ENCODE measurements around the gene MEIOB. TPM values are rescaled to one million over a fixed set of nuclear protein-coding genes. Genes with fewer than 3 reads are reported as not detected.

The MEIOB gene
- total RNA-seq, 2 donors from 2014 or later, result 0.53 to 0.94 TPM

DNA sequence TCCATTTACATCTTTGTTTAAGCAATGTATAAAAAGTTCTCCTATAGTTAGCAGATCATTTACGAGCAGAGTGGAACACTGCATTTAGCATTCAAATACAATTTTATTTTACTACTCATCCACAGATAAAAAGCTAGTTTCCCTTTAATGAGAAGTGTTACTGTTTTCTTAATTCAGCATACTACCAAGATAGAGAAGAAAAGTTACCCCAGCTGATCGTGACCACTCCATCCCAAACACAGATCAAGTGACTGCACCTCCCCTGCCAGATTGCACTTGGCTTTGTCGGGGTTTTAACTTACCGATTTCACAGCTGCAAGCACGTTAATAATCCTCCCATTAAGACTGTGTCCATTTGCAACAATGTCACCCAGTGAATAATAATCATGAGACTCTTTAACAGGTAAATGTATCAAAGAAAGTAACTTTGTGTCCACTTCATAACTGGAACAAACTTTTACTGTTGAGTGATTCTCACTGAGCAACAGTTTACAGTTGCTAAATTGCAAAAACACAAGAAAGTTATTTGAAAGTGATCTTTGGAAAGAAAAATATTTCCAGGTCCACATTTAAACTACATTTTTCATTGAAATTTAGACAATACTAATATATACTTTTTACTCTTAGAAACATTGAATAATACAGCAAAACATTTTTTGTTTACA is 14.4 kb downstream of the MEIOB start:
- Mint-ChIP-seq H3K27me3 (ENCODE audit: low read depth) (peaks cover 12% of the 10 kb centered on the region), H3K9me3 (no peaks in the 10 kb centered on the region), H3K27ac (no peak overlapping the region), H3K4me1 (ENCODE audit: low read depth) (peaks cover 26% of the 10 kb centered on the region), H3K4me3 (no peak overlapping the region), H3K36me3 (ENCODE audit: insufficient read depth in 2 of 2) (no peaks in the 10 kb centered on the region)
- ATAC-seq (replicated peaks in 1 of 2) (no peak), DNase-seq (no peak)

DNA sequence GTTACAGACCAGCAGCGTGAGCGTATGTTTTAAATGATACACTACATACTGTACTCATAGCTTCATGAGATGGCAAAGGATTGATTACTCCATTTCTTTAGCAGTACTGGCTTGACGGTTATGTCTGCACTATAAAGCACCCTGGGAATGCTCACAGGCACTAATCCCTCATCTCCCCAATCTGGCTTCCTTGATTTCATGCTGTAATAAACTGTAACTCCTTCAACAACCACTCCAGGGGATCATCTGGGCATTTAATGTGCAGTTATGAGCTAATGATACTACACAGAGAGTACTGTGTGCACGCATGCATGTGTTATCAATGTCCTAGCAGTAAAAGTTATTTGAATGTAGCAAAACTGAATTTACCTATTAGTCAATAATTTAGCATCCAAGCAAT is 20.2 kb downstream of the MEIOB start:
- ATAC-seq (replicated peaks in 1 of 2) (no peak), DNase-seq (no peak)
- H3K27me3 Mint-ChIP-seq (ENCODE audit: low read depth), result no peaks in the 10 kb centered on the region
- H3K4me3 Mint-ChIP-seq, result no peak overlapping the region
- no peak overlapping the region for H3K27ac Mint-ChIP-seq
- no peaks in the 10 kb centered on the region for H3K9me3 Mint-ChIP-seq
- peaks cover 20% of the 10 kb centered on the region for H3K4me1 Mint-ChIP-seq (ENCODE audit: low read depth)
- no peaks in the 10 kb centered on the region for H3K36me3 Mint-ChIP-seq (ENCODE audit: insufficient read depth in 2 of 2)

DNA sequence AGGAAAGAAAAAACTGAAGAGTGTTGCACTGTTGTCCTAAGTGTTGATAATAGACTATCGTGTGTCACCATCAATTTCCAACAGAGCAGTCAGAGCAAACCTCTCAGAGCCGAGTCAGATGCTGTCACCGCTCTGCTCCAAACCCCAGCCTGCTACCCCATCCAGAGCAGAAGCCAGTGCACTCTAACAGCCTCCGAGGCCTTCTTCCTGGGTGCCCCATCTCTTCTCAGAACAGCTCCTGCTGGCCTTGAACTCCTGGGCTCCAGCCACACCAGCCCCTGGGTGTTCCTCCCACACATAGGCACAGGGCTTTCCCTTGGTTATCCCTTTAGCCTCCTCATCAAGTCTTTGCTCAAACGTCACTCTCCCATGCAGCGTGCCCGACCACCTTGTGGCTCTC is 21.0 kb downstream of the MEIOB start:
- Mint-ChIP-seq H3K36me3 (ENCODE audit: insufficient read depth in 2 of 2) (no peaks in the 10 kb centered on the region), H3K4me3 (no peak overlapping the region), H3K4me1 (ENCODE audit: low read depth) (peaks cover 19% of the 10 kb centered on the region), H3K27ac (no peak overlapping the region), H3K9me3 (no peaks in the 10 kb centered on the region), H3K27me3 (ENCODE audit: low read depth) (no peaks in the 10 kb centered on the region)
- DNase-seq, result no peak
- ATAC-seq (replicated peaks in 1 of 2), result no peak

DNA sequence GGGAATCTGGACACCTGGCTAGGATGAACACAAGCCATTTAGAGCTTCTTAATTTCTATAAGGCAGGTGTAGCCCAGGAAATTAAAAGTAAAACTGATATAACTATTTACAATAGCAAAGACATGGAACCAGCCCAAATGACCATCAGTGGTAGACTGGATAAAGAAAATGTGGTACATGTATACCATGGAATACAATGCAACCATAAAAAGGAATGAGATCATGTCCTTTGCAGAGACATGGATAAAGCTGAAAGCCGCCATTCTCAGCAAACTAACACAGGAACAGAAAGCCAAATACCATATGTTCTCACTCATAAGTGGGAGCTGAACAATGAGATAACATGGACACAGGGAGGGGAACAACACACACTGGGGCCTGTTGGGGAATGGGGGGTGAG is 25.5 kb downstream of the MEIOB start:
- no peak for ATAC-seq (replicated peaks in 1 of 2)
- Mint-ChIP-seq H3K4me1 (ENCODE audit: low read depth) (no peaks in the 10 kb centered on the region), H3K9me3 (no peaks in the 10 kb centered on the region), H3K27ac (no peak overlapping the region), H3K36me3 (ENCODE audit: insufficient read depth in 2 of 2) (no peaks in the 10 kb centered on the region), H3K4me3 (no peak overlapping the region), H3K27me3 (ENCODE audit: low read depth) (no peaks in the 10 kb centered on the region)
- no peak for DNase-seq

DNA sequence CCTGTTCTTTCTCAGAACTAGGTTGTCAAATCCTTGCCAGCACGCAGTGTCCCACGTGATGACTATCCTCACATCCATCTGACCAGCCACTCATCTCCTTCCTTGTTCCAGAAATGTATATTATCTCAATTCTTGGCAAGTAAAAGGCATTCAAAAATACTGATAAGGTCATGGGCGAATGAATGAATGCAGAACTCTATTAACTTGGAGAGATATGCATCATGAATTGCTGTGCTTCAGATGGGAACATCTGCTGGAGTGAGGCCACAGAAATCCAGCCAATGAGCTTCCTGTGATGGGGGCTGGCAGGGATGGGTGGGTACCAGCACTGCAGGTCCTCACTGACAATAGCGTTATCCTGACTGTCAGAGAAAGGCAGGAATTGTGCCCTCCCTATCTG is 26.0 kb downstream of the MEIOB start:
- H3K9me3 Mint-ChIP-seq, result no peaks in the 10 kb centered on the region
- no peaks in the 10 kb centered on the region for H3K27me3 Mint-ChIP-seq (ENCODE audit: low read depth)
- H3K27ac Mint-ChIP-seq, result no peak overlapping the region
- no peak for ATAC-seq (replicated peaks in 1 of 2)
- H3K36me3 Mint-ChIP-seq (ENCODE audit: insufficient read depth in 2 of 2), result no peaks in the 10 kb centered on the region
- H3K4me3 Mint-ChIP-seq, result no peak overlapping the region
- DNase-seq, result no peak
- no peaks in the 10 kb centered on the region for H3K4me1 Mint-ChIP-seq (ENCODE audit: low read depth)

DNA sequence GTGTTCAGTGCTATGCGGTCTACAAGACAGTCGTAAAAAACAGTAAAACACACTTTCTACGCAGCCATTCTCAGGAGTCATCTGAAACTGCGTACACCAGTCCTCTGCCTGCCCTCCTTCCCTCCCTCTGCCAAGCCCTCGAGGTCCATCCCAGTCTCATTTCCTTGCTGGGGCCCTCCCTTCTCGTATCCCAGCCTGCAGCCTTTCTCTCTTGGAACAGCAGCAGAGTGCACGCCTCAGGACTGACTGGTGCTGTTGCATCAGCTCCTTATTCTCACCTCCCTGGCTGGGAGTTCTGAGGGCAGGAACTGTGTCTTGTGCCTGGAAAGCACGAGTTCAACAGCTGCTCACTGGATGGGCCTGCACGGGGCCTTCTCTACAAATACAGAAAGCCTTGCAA is 32.4 kb downstream of the MEIOB start:
- H3K4me3 Mint-ChIP-seq, result no peak overlapping the region
- no peaks in the 10 kb centered on the region for H3K36me3 Mint-ChIP-seq (ENCODE audit: insufficient read depth in 2 of 2)

DNA sequence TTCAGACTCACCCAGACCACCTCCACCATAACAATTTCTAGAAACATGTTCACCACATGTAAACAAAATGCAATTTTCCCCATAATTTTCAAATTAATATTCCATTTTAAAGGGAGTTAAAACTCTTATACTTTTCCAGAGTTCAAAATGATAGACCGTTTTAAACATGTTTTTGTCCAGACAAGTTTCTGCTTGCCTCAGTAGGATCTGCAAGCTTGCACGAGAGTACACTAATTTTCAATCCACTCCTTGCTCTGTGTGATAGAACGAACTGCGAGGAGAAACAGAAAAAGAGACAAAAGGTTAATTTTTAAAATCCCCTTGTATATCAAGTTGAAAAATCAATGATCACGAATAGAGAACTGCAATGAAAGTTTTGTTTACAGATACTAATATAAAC is 37.9 kb downstream of the MEIOB start:
- ATAC-seq (replicated peaks in 1 of 2), result no peak
- H3K36me3 Mint-ChIP-seq (ENCODE audit: insufficient read depth in 2 of 2), result no peaks in the 10 kb centered on the region
- H3K27me3 Mint-ChIP-seq (ENCODE audit: low read depth), result no peaks in the 10 kb centered on the region
- peaks cover 14% of the 10 kb centered on the region for H3K4me1 Mint-ChIP-seq (ENCODE audit: low read depth)
- no peak overlapping the region for H3K4me3 Mint-ChIP-seq
- no peak for DNase-seq
- H3K9me3 Mint-ChIP-seq, result no peaks in the 10 kb centered on the region
- H3K27ac Mint-ChIP-seq, result no peak overlapping the region

More for the DNA sequence above, 32.4 kb downstream of the MEIOB start:
- Mint-ChIP-seq H3K9me3 (no peaks in the 10 kb centered on the region), H3K27me3 (ENCODE audit: low read depth) (no peaks in the 10 kb centered on the region), H3K27ac (no peak overlapping the region), H3K4me1 (ENCODE audit: low read depth) (no peaks in the 10 kb centered on the region)
- DNase-seq, result no peak
- ATAC-seq (replicated peaks in 1 of 2), result no peak

DNA sequence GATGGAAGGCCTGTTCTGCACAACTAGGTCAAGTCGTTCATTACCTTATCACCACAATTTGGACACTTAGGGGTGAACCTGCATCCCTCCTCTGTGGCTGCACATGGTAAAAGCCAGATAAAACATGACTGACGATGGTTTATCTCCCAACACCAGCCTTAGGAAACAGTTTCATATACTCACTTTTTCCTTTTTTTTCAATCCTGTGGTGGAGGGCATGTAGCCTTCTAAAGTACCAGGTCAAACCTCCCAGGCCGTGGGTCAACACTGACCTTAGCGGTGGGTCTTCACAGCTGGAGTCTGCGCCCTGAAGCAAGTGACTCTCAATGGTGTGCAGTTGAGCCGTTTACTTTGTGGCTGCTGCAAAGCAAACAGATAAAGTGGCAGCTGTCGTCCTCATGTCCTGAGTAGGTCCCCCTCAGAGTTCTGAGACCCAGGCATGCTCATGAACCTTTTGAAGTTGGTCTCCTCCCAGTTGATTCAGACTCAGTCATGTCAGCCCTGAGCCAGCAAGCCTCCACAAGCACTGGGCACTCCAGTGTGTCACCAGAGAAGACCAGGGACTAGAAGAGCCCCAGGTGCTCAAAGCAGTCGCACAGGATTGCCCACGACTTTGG is 39.0 kb downstream of the MEIOB start:
- Mint-ChIP-seq H3K4me1 (ENCODE audit: low read depth) (peaks cover 25% of the 10 kb centered on the region), H3K4me3 (no peak overlapping the region), H3K27ac (no peak overlapping the region), H3K9me3 (no peaks in the 10 kb centered on the region), H3K27me3 (ENCODE audit: low read depth) (no peaks in the 10 kb centered on the region), H3K36me3 (ENCODE audit: insufficient read depth in 2 of 2) (no peaks in the 10 kb centered on the region)
- ATAC-seq (replicated peaks in 1 of 2) (no peak), DNase-seq (no peak)

DNA sequence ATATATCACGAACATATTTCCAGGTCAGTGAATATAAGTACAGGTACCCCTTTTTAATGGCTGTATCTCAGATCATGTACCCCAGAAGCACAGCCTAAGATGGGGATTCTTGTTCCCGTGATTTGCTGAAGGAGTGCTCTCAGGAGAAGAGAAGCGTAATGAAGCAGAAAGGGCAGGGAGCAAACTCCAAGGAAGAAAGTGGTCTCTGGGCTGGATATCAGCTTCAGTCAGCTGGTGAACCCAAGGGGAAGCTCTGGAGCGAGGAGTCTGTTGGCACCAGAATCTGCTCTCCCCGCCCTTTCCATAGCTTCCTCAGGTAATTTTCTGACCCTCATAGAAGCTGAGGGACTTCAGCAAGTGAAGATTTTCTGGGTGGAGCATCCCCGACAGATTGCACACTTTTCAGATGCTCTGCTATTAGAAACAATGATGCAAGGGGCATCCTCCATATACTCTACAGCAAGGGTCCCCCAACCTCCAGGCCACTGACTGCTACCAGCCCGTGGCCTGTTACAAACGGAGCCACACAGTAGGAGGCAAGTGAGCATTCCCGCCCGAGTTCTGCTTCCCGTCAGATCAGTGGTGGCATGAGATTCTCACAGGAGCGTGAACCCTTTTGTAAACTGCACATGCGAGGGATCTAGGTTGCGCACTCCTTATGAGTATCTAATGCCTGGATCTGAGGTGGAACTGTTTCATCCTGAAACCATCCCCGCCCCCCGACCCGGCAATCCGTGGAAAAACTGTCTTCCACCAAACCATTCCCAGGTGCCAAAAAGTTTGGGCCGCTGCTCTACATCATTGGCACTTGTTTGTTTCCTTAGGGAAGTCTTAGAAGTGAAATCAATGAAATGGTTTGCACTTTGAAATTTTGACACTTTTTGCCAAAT is 40.5 kb downstream of the MEIOB start:
- Mint-ChIP-seq H3K27me3 (ENCODE audit: low read depth) (no peaks in the 10 kb centered on the region), H3K27ac (no peak overlapping the region), H3K9me3 (no peaks in the 10 kb centered on the region), H3K36me3 (ENCODE audit: insufficient read depth in 2 of 2) (peaks cover 0 to 2% of the 10 kb centered on the region in 2 donors), H3K4me1 (ENCODE audit: low read depth) (peaks cover 34% of the 10 kb centered on the region), H3K4me3 (no peak overlapping the region)
- DNase-seq (no peak), ATAC-seq (replicated peaks in 1 of 2) (no peak)

DNA sequence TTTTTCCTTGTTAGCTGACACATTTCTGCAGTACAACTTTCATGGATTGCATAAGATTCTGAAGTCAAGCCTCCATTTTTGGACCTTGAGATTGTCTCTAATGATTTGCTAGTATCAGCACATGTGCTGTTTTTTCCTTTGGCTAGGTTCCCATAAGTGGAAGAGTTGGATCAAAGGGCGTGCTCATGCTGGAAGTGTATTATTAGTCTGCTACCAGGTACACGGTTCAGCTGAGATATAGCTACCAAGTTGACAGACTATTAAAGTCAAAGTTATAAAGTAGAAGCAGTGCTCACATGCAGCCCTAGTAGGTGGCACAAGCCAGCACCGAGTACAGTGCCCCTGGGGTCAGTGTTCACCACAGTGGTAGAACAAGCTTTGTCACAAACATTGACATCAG is 41.8 kb downstream of the MEIOB start:
- no peak overlapping the region for H3K27ac Mint-ChIP-seq
- ATAC-seq (replicated peaks in 1 of 2), result no peak
- peaks cover 0 to 2% of the 10 kb centered on the region in 2 donors for H3K36me3 Mint-ChIP-seq (ENCODE audit: insufficient read depth in 2 of 2)
- no peaks in the 10 kb centered on the region for H3K27me3 Mint-ChIP-seq (ENCODE audit: low read depth)
- H3K4me3 Mint-ChIP-seq, result no peak overlapping the region
- H3K4me1 Mint-ChIP-seq (ENCODE audit: low read depth), result peaks cover 34% of the 10 kb centered on the region
- no peaks in the 10 kb centered on the region for H3K9me3 Mint-ChIP-seq
- no peak for DNase-seq

DNA sequence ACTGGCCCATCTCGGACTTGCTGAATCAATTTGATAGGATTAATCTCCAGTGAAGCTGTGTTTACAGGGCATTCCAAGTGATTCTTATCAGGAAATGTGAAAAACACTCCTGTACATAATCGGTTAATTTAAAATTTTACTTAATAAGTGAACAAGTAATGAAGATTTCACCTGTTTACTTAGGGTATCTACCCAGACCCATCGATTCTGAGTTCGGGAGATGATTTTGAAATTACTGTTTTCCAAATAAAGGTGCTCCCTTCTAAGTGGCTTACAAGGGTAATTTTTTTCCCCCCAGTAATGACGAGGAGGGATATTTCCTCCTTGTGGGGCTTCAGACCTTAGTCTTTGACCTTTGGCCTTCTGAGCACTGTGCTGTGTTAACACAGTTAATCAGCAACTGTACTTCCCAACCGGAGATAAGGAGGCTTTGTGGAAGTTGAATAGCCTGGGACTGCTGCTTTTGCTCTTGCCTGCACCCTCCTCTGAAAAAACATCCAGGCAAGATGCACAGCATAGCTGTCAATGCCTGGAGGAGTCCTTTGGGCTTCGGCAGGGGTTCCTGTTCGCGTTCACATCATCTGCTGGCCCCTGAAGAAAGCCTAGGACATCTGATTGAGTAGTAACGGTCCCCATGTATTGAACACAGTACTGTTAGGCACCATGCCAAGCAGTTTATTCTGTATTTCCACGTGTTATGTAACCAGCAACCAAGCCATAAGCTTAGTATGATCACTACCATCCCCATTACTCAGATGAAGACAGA is 43.1 kb downstream of the MEIOB start:
- peaks cover 41% of the 10 kb centered on the region for H3K4me1 Mint-ChIP-seq (ENCODE audit: low read depth)
- no peaks in the 10 kb centered on the region for H3K27me3 Mint-ChIP-seq (ENCODE audit: low read depth)
- no peaks in the 10 kb centered on the region for H3K9me3 Mint-ChIP-seq
- DNase-seq (no peak), ATAC-seq (replicated peaks in 1 of 2) (no peak)
- peak overlapping the region; percentile 23 for H3K27ac Mint-ChIP-seq
- peak overlapping the region; percentile 29 to 61 for H3K4me3 Mint-ChIP-seq
- peaks cover 0 to 2% of the 10 kb centered on the region in 2 donors for H3K36me3 Mint-ChIP-seq (ENCODE audit: insufficient read depth in 2 of 2)

DNA sequence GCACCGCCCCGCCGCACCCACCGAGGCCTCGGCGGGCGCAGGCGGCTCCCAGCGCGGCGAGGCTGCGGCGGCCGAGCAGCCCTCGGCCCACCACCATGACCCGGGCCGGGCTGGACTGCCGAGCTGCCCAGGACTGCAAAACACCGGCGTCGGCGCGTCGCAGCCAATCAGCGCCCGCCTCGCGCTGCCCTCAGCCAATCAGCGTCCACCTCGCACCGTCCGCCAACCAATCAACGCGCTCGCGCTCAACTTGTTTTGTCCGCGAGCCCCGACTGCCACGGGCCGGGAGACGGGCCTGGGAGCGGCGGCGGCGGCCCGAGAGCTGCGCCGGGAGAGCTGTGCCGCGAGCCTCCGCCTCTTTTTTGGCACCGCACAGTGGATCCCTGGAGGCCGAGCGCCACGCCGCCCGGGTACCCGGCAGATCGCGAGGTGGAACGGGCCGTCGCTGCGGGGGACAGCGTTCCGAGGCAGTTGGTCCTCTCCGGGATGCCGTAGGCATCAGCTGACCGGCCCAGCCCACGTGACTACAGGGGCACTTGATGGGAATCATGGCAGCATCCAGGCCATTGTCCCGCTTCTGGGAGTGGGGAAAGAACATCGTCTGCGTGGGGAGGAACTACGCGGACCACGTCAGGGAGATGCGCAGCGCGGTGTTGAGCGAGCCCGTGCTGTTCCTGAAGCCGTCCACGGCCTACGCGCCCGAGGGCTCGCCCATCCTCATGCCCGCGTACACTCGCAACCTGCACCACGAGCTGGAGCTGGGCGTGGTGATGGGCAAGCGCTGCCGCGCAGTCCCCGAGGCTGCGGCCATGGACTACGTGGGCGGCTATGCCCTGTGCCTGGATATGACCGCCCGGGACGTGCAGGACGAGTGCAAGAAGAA is 45.0 kb downstream of the MEIOB start, which contains the start of the genes FAHD1 and HAGH:
Gene FAHD1, plus strand, starts transcription at position 516 of the 883 bp plus-strand sequence. Its CDS starts 33 bp downstream, at position 549.
Gene HAGH, minus strand, starts transcription at position 135 of the 883 bp plus-strand sequence. Its CDS starts 38 bp downstream, at position 97.
- peaks cover 41% of the 10 kb centered on the region for H3K4me1 Mint-ChIP-seq (ENCODE audit: low read depth)
- peak; percentile 89 for ATAC-seq (replicated peaks in 1 of 2)
- H3K4me3 Mint-ChIP-seq, result peak within 1 kb of the TSS; percentile 95 to 96
- H3K9me3 Mint-ChIP-seq, result no peaks in the 10 kb centered on the region
- H3K27ac Mint-ChIP-seq, result peak within 1 kb of the TSS; percentile 82
- peaks cover 0 to 2% of the 10 kb centered on the region in 2 donors for H3K36me3 Mint-ChIP-seq (ENCODE audit: insufficient read depth in 2 of 2)
- H3K27me3 Mint-ChIP-seq (ENCODE audit: low read depth), result no peaks in the 10 kb centered on the region
- DNase-seq, result peak; percentile 93 to 94
